GM23338 (cell line): ENCODE results near the gene SLC66A2. TPM values are rescaled to one million over a fixed set of nuclear protein-coding genes. Genes with fewer than 3 reads are reported as not detected.

ENCODE experiments used
- ATAC-seq: fragments of 200-7000 bp; cut with Tn5 transposase; 3 replicates; pipeline ENCODE4 v1.9.1; 2020
- DNase-seq: peaks from one replicate; pipeline ENCODE4 v3.0.0-alpha.2; 2015; ENCODE audit warnings: low spot score
- H2AFZ ChIP-seq: fragments of 200-600 bp; sonication (generic); 2 replicates; pipeline ENCODE4 v1.8.0; 2016; ENCODE audit warnings: antibody characterized with exemption, mild to moderate bottlenecking, moderate library complexity
- H3F3A ChIP-seq: fragments of 200-600 bp; sonication (generic); replicated peaks from 2 replicates; pipeline ENCODE4 v1.8.0; 2017; ENCODE audit warnings: antibody characterized with exemption, mixed run types, low read depth
- H3K27ac ChIP-seq: fragments of 200-600 bp; sonication (generic); 2 replicates; pipeline ENCODE4 v1.6.1; 2016; ENCODE audit warnings: low read depth
- H3K27me3 ChIP-seq: fragments of 200-600 bp; sonication (generic); 2 replicates; pipeline ENCODE4 v1.8.0; 2016; ENCODE audit warnings: mild to moderate bottlenecking, mixed run types, moderate library complexity; ENCODE audit not compliant: insufficient read depth
- H3K36me3 ChIP-seq: fragments of 200-600 bp; sonication (generic); 2 replicates; pipeline ENCODE4 v1.8.0; 2016; ENCODE audit warnings: mild to moderate bottlenecking; ENCODE audit not compliant: insufficient read depth
- H3K4me1 ChIP-seq: fragments of 200-600 bp; sonication (generic); 2 replicates; pipeline ENCODE4 v1.8.0; 2016; ENCODE audit warnings: mild to moderate bottlenecking, moderate library complexity; ENCODE audit not compliant: insufficient read depth
- H3K4me2 ChIP-seq: fragments of 200-600 bp; sonication (generic); 2 replicates; pipeline ENCODE4 v1.7.1; 2017; ENCODE audit warnings: mixed run types
- H3K4me3 ChIP-seq: fragments of 200-600 bp; sonication (generic); 2 replicates; pipeline ENCODE4 v1.6.1; 2016; ENCODE audit warnings: mixed run types
- H3K79me2 ChIP-seq: fragments of 200-600 bp; sonication (generic); replicated peaks from 2 replicates; pipeline ENCODE4 v1.8.0; 2017; ENCODE audit warnings: mild to moderate bottlenecking; ENCODE audit not compliant: insufficient read depth
- H3K9me2 ChIP-seq: fragments of 200-600 bp; sonication (generic); 2 replicates; pipeline ENCODE4 v1.8.0; 2017; ENCODE audit not compliant: insufficient read depth
- H4K20me1 ChIP-seq: fragments of 200-600 bp; sonication (generic); replicated peaks from 2 replicates; pipeline ENCODE4 v1.8.0; 2017; ENCODE audit warnings: mild to moderate bottlenecking; ENCODE audit not compliant: insufficient read depth
- H3K27ac Mint-ChIP-seq: 2 replicates; pipeline ENCODE4 v1.8.0; 2020; ENCODE audit warnings: inconsistent platforms, mild to moderate bottlenecking, moderate library complexity, mixed read lengths
- H3K27me3 Mint-ChIP-seq: 3 replicates; pipeline ENCODE4 v1.8.0; 2022; ENCODE audit warnings: low read depth, mild to moderate bottlenecking, moderate library complexity, mixed read lengths, inconsistent platforms; ENCODE audit not compliant: insufficient read depth, poor library complexity
- H3K36me3 Mint-ChIP-seq: 3 replicates; pipeline ENCODE4 v1.8.0; 2021; ENCODE audit warnings: low read depth, mild to moderate bottlenecking, inconsistent platforms, moderate library complexity, mixed read lengths
- H3K4me1 Mint-ChIP-seq: 3 replicates; pipeline ENCODE4 v1.8.0; 2020; ENCODE audit warnings: mild to moderate bottlenecking, inconsistent platforms, mixed read lengths
- H3K4me3 Mint-ChIP-seq: 3 replicates; pipeline ENCODE4 v1.8.0; 2021; ENCODE audit warnings: moderate library complexity, mild to moderate bottlenecking, inconsistent platforms, mixed read lengths
- H3K9me3 Mint-ChIP-seq: 3 replicates; pipeline ENCODE4 v1.8.0; 2020; ENCODE audit warnings: moderate library complexity, mild to moderate bottlenecking, inconsistent platforms, mixed read lengths
- CREB1 ChIP-seq: fragments of 250-450 bp; sonication (Bioruptor Pico); IDR thresholded peaks from 2 replicates; pipeline ENCODE4 v1.5.0; 2020; ENCODE audit warnings: low read depth, mild to moderate bottlenecking, moderate library complexity
- ETS1 ChIP-seq: IDR thresholded peaks from 2 replicates; pipeline ENCODE4 v1.6.1; 2016; ENCODE audit warnings: antibody characterized with exemption
- EZH2phosphoT487 ChIP-seq: fragments of 200-600 bp; sonication (generic); IDR thresholded peaks from one replicate; pipeline ENCODE4 v1.8.1; 2018; ENCODE audit warnings: antibody characterized with exemption; ENCODE audit not compliant: unreplicated experiment
- JUNB ChIP-seq: IDR thresholded peaks from one replicate; pipeline ENCODE4 v1.6.1; 2016; ENCODE audit warnings: antibody characterized with exemption; ENCODE audit not compliant: unreplicated experiment
- NANOG ChIP-seq: IDR thresholded peaks from 2 replicates; pipeline ENCODE4 v1.6.1; 2016; ENCODE audit warnings: antibody characterized with exemption, borderline replicate concordance
- POLR2AphosphoS5 ChIP-seq: IDR thresholded peaks from 2 replicates; pipeline ENCODE4 v1.6.1; 2016; ENCODE audit warnings: antibody characterized with exemption, low read depth
- REST ChIP-seq: IDR thresholded peaks from one replicate; pipeline ENCODE4 v1.6.1; 2018; ENCODE audit warnings: antibody characterized with exemption; ENCODE audit not compliant: unreplicated experiment
- STAT1 ChIP-seq: IDR thresholded peaks from one replicate; pipeline ENCODE4 v1.6.1; 2016; ENCODE audit warnings: antibody characterized with exemption; ENCODE audit not compliant: unreplicated experiment
- ZNF114 ChIP-seq: fragments of 250-450 bp; sonication (Bioruptor Pico); IDR thresholded peaks from 2 replicates; pipeline ENCODE4 v1.5.0; 2020; ENCODE audit warnings: mild to moderate bottlenecking, moderate library complexity
- ZNF462 ChIP-seq: fragments of 250-450 bp; sonication (Bioruptor Pico); IDR thresholded peaks from 2 replicates; pipeline ENCODE4 v1.5.0; 2020; ENCODE audit warnings: mild to moderate bottlenecking, moderate library complexity
- polyA plus RNA-seq: library from polyadenylated mRNA; unstranded; fragments of >200 nt; fragmentation: Nextera tagmentation; extraction: Ambion mirVana; gene quantifications from 2 replicates; pipeline ENCODE4 v1.2.1, GENCODE V29; 2016
- total RNA-seq: library from RNA; depleted of rRNA; stranded (reverse); fragments of >200 nt; shearing (Covaris generic); gene quantifications from 2 replicates; pipeline ENCODE4 v1.2.3, GENCODE V29; 2014

SLC66A2 gene
- total and polyA plus RNA-seq, 2 experiments from 2014 or later, result 4.0 to 18.1 TPM

GRCh38 chr18:79931475-79931874 is 20.0 kb downstream of the SLC66A2 start:
- no peak overlapping the region for H3K4me3 ChIP-seq
- TF ChIP-seq REST (no peak), ZNF462 (CRISPR knock-in tag) (no peak), POLR2AphosphoS5 (no peak), JUNB (no peak), NANOG (no peak), STAT1 (no peak), ZNF114 (CRISPR knock-in tag) (no peak), EZH2phosphoT487 (no peak), CREB1 (CRISPR knock-in tag) (no peak), ETS1 (no peak)
- H3K4me3 Mint-ChIP-seq, result no peak overlapping the region
- peaks cover 15% of the 10 kb centered on the region for H3K79me2 ChIP-seq
- H2AFZ ChIP-seq, result no peak overlapping the region
- H3K4me1 ChIP-seq, result 0 out of 2 replicates have a peak, but pooled peaks cover 3% of the 10 kb centered on the region
- H3F3A ChIP-seq, result no peaks in the 10 kb centered on the region
- H3K9me2 ChIP-seq, result no peaks in the 10 kb centered on the region
- peaks cover 4% of the 10 kb centered on the region for H3K27me3 Mint-ChIP-seq
- no peak overlapping the region for H3K27ac Mint-ChIP-seq
- no peak overlapping the region for H3K27ac ChIP-seq
- no peaks in the 10 kb centered on the region for H3K27me3 ChIP-seq
- no peaks in the 10 kb centered on the region; the same call in 1 of the 2 replicates for H4K20me1 ChIP-seq
- H3K4me1 Mint-ChIP-seq, result peaks cover 6% of the 10 kb centered on the region
- no peak for DNase-seq
- peaks cover 26% of the 10 kb centered on the region for H3K9me3 Mint-ChIP-seq
- no peak overlapping the region for H3K4me2 ChIP-seq
- H3K36me3 ChIP-seq, result peaks cover 4% of the 10 kb centered on the region; the same call in 1 of the 2 replicates
- peaks cover 27% of the 10 kb centered on the region for H3K36me3 Mint-ChIP-seq
- ATAC-seq, result no peak
